Measurements from ENCODE around the gene HADHA.

The HADHA gene

GRCh38 chr2:26245231-26245732 is 850 bp upstream of the HADHA start:
- DNase-seq (ENCODE audit: low read depth) = peak; percentile 20

- no peak for DNase-seq (ENCODE audit: low read depth)
Measured at GRCh38 chr2:26243470-26244308, 743 bp downstream of the HADHA start.

DNA sequence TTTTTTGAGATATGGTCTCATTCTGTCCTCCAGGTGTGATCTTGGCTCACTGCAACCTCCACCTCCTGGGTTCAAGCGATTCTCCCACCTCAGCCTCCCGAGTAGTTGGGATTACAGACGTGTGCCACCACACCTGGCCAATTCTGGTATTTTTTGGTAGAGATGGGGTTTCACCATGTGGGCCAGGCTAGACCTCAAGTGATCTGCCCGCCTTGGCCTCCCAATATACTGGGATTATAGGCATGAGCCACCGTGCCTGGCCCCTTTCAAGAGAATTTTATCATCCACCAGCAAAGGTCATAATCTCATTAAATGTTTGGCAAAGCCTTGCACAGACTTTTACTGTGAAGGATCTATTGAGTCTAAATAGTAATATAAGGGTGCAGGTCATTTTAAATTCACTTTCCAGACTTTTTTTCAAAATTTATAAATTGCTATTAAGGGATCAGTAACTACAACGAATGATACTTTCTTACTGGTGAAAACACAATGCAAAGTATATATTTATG is 2.5 kb downstream of the HADHA start:
- no peak for DNase-seq (ENCODE audit: low read depth)

DNA sequence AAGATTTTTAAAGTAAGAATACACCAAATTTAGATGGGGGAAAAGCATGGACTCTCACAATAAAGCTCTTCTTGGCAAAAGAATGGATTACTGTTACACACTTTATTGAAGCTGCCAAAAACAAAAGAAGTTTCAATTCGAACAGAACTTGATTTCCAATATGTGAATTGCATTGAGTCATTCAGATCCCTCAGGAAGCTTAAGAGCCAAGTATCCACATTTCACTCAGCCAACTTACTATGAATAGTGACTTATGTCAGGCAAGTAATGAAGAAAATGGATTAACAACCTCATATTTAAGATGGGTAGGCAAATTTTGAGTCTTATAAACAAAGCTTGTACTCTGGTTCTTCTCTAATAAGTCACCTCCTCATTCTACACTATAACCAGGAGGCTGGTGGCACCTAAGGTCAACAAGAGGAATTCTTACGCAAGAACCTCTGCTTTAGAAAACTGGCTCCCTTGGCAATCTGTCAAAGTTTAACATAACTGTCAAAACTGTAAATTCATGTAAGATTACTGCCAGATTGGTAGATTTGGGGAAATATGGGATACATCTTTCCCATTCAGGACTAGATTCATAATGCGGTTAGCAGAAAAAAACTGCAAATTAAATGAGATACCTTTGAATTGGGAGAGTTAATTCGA is 6.0 kb downstream of the HADHA start:
- no peak for DNase-seq (ENCODE audit: low read depth)

- DNase-seq (ENCODE audit: low read depth) = no peak
Measured at GRCh38 chr2:26237868-26238267, 6.6 kb downstream of the HADHA start.

DNA sequence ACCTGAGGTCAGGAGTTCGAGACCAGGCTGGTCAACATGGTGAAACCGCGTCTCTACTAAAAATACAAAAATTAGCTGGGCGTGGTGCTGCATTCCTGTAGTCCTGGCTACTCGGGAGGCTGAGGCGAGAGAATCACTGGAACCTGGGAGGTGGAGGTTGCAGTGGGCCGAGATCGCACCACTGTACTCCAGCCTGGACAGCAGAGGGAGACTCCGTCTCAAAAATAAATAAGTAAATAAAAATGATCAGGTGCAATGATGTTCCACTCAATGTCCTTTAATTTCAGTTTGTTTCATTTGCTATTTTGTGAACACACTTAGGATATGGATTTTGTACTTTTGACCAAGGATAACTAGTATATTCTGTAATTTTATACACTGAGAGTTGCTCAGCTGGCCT is 9.3 kb downstream of the HADHA start:
- DNase-seq (ENCODE audit: low read depth) = no peak

GRCh38 chr2:26230806-26231205 is 13.6 kb downstream of the HADHA start:
- no peak for DNase-seq (ENCODE audit: low read depth)

- no peak for DNase-seq (ENCODE audit: low read depth)
Measured at GRCh38 chr2:26229595-26229994, 14.8 kb downstream of the HADHA start.

- no peak for DNase-seq (ENCODE audit: low read depth)
Measured at GRCh38 chr2:26224095-26224494, 20.3 kb downstream of the HADHA start.

DNA sequence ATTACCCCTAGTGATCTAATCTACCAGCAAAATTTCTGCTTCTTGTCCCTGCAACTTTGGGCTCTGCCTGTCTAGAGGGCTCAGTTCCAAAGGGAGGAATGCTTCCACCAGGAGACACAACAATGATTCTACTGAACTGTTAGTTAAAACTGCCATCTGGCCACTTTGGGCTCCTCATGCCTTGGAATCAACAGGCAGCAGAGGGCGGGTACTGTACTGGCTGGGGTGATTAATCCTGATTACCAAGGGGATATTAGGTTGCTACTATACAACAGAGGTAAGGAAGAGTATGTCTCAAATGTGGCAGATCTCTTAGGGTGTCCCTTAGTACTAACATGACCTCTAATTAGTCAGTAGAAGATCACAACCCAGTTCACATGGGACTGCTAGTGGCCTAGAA is 21.4 kb downstream of the HADHA start:
- DNase-seq (ENCODE audit: low read depth) = no peak

- DNase-seq (ENCODE audit: low read depth) = no peak
Measured at GRCh38 chr2:26217720-26218119, 26.7 kb downstream of the HADHA start.

DNA sequence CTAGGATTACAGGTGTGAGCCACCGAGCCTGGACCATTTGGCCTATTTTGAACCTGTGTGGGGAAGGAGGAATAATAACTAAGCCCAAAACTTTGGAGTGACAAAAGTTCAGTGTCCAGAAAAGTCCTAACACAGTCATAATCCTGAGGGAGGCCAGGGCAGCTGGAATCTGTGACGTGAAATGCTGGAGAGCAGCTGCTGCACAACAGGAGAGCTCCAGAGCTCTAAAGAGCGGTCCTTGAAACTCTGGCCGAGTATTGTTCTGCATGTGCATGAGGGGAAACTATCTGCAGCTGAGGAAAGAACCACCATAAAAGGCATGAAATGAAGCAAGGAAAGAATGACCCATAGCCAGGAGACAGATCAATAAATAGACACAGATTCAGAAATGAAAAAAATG is 27.8 kb downstream of the HADHA start:
- DNase-seq (ENCODE audit: low read depth) = no peak

DNA sequence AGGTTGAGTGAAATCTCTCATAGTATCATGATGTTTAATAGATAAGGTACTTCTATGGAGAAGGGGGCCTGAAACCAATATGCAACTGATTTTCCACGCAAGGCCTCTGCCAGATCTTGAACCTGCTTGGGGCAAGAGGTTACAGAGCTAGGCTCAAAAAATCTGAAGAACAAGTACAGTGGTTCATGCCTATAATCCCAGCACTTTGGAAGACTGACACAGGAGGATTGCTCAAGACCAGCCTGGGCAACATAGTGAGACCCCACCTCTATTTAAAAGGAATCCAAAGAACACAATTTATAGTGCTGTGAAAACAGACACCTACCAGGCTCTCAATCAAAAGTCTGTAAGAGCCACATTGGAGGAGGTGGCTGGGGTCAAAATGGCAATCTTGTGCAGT is 28.6 kb downstream of the HADHA start:
- DNase-seq (ENCODE audit: low read depth) = no peak

DNA sequence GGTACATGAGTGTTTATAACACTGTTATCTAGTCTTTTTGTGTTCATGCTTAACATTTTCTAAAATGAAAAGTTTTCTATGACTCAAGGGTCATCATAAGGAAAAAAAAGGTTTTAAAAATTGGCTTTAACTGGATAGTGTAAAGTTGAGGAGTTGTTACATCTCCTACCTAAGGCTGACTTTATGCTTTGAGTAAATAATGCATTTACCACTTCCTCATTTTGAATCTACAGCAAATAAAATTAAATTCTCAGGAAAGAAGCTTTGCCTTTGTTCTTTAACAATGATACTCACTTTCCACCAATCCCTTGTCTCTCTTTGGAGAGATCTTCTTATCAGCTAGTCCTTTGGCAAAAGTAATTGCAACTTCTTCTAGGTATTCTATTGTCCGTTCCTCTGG is 29.7 kb downstream of the HADHA start:
- DNase-seq (ENCODE audit: low read depth) = no peak

- no peak for DNase-seq (ENCODE audit: low read depth)
Measured at GRCh38 chr2:26212011-26212410, 32.4 kb downstream of the HADHA start.

GRCh38 chr2:26203906-26204305 is 40.5 kb downstream of the HADHA start:
- no peak for DNase-seq (ENCODE audit: low read depth)

DNA sequence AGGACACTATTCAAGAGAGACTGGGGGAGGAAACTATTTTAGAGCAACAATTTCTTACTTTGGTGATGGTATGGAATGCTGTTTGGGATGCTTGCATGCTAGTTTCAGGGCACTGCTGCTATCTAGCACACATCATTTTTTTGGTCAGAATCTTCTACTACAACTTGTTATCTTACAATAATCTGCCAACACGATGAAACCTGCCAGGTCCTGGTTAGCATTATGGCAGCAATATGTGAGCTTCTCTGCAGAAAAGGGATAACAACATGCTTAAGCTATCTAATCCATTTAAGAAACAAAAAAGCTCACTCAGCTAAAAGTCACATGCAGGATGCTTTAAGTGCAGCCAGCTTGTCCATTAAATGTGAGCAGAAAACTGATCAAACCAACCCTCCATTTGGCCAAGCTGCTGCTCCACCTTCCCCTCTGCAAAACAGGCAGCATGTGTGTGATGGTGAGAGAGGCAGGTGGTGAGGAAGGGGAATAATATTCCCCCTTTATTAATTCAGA is 41.4 kb downstream of the HADHA start:
- DNase-seq (ENCODE audit: low read depth) = no peak

- DNase-seq (ENCODE audit: low read depth) = no peak
Measured at GRCh38 chr2:26197516-26197915, 46.9 kb downstream of the HADHA start.

DNA sequence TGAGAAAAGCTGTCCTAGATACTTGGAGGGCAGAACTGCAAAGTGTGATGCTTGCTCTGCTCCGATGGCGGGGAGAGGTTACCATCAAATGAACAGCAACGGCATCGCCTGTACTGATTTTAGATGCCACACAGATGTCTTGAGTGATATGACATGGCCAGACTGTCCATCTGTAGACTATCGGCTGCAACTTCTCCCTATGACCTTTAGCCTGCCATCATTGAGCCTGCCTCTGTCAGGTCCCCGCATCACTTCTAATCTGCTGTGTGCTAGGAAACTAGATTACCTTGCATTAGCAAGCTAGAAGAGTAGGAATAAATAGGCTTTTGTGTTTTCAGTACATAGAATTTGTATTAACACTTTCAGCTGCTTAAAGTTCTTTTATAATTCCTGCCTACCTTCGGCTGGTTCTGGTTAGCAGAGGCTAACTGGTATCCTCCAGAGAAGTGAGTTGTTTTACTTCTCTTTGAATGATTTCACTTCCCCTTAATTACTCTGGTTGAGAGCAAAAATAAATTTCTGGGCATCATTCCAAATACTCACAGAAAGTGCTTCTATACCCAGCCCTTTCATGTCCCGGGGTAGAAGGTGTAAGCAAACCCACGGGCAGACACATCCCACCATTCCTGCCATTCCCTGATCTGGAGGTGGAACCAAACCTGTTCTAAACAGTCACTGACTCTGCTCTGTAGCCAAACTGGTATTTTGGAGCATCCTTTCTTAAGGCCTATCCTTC is 47.6 kb downstream of the HADHA start:
- no peak for DNase-seq (ENCODE audit: low read depth)

DNA sequence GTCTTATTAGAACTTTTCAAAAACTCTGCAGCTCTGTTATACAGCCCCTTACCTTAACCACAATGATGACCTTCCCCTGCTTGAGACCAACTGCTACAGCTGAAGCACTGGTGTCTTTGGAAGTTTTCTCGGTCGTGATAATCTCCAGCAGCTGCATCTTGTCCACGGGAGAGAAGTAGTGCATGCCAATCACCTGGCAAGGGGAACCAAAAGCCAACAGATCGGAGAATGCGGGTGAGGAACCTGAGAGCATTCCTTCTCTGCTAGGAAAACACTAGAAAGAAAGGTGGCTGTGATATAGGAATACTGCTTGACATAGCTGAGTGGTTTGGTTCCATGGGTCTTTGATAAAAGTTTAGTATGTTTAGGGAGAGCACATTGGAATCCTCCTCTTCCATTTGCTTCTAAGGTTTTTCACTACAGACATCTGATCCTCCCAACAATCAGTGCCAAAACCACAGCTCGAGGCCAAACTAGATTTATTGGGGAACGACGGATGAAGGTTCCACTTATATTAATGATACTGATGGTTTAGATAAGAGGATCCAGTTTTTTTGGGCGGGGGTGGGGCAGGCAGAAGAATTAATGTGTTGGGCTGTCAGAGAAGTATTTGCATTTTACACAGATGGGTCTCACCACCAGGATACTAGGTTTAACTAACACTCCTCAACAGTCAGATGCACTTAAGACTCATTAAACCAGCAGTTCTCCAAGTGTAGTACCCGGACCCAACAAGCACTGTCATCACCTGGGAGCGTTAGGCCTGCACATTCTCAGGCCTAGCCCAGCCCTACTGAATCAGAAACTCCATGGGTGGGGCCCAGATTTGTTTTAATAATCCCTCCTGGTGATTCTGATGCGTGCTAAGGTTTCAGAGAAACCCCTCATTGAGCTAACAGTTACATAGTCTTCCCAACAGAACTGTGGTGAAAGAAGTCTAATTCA is 49.1 kb downstream of the HADHA start:
- no peak for DNase-seq (ENCODE audit: low read depth)

DNA sequence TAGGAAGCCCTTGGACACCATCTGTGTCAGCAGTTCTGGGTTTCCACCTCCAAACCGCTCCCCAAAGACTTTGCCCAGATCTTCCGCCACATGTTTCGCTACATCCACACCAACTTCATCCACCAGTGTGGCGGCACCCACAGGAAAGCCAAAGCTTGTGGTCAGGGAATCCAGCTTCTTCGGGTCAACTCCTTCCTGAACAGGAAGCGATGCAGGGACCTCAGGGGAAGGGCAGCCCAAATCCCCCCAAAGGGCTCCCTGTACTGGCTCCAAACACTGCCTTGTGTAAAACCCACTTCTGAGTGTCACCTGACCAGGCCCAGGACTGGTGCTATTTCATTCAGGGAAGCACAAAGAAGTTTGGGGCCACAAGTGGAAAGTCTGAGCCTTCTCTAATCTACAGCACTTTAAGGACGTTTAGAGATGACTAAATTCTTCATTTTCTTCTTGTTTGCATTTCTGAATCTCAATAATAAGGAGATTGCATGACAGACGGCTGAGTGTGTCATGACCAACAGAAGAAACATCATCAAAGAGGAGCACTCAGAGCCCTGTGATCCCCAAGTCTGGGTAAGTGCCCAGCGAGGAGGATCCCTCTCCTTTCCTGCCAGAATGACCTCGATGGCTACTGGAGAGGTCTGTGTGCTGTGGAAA is 50.7 kb downstream of the HADHA start:
- DNase-seq (ENCODE audit: low read depth) = no peak
